Activated CD8-positive, alpha-beta memory T cell treated with anti-CD3 and anti-CD28 coated beads, Interleukin-2, amount 50 U/mL, for 1 hour (primary cell): Measurements from ENCODE around the gene ANKRD26.
"Not testable (repeated sequence)": the region's sequence is repeated elsewhere in the genome, so short reads cannot be mapped to it uniquely, and the experiment has no call there.

Source experiments
- DNase-seq: peaks from one replicate; pipeline ENCODE4 v3.0.0-alpha.2; 2020; ENCODE audit errors: extremely low read depth

ANKRD26 gene

DNA sequence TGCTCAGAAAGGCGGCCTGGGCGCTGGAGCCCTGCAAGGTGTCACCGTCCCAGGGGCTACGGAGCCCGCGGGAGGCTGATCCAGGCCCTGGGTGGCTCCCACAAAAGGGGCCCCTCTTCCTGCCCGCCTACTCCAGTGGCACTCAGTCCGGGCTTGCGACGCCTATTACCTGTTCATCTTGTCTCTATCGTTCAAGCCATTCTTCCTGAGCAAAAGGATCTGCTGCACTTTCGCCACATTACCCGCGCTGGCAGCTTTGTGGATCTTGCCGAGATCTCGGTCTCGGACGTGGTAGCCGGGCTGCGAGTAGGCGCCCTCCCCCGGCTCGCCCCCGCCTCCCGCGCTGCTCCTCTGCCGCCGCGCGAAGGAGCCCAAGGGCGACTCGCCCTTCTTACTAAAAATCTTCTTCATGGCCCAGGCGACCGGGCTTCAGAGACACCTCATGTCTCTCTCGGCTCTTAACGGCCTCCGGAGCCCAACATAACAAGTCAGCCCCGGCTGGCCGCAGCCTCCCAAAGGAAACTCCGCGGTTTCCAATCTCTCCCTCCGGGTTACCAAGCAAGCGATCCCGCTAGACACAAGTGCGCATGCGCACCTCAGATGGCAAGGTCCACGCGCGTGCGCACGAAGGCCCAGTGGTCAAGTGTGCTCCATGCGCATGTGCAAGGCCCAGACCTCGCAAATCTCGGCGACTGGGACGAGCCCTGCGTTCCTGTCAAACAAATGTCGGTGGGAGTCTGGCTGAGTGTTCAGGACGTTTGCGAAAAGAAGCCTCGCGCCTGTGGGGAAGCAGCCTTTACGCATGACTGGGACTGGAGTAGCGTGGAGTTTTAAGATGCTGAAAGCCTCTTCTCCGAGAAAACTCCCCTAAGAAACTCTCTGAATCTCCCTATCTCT is at the start of gene ANKRD26:
Gene ANKRD26, minus strand, starts transcription at position 579 of the 897 bp plus-strand sequence. Its CDS starts 168 bp downstream, at position 411.
- DNase-seq: peak; percentile 94

DNA sequence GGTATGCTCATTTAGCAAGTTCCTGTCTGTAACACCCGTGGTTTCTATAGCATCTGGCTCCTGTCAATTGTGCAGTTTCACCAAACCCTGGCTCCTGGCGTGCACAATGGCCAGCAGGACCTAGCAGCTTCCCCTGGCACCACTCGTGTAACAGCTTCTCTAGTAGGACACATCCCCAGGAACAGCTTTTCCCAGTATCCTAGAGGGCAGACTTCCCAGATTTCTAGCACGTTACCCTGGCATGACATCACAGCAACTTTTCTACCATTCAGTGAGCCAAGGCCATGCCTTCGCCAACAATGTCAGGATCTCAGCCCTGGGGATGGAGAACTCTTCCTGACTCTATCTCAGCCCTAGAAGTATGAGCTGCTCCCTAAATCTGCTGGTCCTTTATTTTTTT is 47.4 kb upstream of the ANKRD26 start:
- no peak for DNase-seq

- no peak for DNase-seq
Observed at GRCh38 chr10:27145937-27146336, 45.6 kb upstream of the ANKRD26 start.

DNA sequence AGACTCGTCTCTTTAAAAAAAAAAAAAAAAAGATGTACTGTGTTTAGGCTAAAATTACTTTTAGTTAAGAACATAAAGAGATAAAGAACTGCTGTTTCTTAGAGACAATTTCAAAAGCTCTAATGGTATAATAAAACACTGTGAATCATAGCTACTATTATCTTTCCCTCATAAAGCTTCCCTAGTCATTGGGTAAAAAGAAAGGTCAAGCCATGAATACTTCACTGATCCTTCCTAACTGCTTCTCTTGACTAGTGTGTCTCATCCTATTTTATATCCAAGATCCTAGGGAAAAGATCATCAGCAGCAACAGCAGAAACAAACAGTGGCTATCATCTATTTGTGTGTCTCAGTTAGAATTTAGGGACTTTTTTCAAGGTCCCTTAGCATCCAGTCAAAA is 43.4 kb upstream of the ANKRD26 start:
- no peak for DNase-seq

DNA sequence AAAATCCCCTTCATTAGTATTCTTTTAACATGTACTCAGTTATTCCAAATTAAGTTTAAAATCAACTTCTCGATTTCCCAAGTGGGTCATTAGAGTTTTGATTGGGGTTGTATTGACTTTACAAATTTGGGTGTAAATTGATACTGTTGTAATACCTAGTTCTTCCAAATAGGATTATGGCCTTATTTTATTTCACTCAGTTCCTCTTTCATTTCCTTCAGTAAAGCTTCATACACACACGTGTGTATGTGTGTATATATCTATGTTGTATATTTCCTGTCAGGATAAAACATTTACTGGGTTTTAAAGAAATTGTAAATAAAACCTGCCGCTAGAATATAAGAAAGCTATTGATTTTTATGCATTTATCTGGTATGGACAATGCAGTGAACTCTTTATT is 38.0 kb upstream of the ANKRD26 start:
- DNase-seq: no peak

DNA sequence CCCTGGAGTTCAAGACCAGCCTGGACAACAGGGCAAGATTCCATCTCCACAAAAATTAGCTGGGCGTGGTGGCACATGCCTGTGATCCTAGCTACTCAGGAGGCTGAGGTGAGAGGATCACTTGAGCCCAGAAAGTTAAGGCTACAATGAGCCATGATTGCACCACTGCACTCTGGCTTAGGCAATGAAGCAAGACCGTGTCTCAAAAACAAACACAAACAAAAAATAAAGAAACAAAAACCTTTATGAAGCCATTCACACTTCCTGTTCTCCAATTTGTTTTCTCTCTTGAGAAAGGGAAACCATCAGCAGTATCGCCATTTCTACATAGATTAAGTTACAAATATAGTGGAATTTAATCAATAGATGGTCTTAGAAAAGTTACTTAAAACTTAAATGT is 34.1 kb upstream of the ANKRD26 start:
- no peak for DNase-seq

- DNase-seq: no peak
Observed at GRCh38 chr10:27108165-27108564, 7.9 kb upstream of the ANKRD26 start.

GRCh38 chr10:27104919-27105318 is 4.6 kb upstream of the ANKRD26 start:
- no peak for DNase-seq

GRCh38 chr10:27100813-27101347 is 586 bp upstream of the ANKRD26 start:
- peak; percentile 12 for DNase-seq

DNA sequence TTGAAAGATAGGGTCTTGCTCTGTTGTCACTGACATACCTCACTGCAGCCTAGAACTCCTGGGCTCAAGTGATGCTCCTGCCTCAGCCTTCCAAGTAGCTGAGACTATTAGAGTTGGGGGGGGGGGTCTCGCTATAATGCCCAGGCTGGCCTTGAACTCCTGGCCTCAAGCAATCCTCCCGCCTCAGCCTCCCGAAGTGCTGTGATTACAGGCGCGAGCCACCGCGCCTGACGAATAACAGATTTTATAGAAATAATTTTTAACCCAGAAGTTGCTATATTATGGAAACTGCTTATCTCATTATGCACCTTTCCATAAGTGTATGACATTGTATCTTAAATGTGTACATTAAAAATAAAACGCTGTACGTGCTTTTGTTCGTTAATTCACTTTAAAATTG is 846 bp downstream of the ANKRD26 start:
- DNase-seq: no peak

DNA sequence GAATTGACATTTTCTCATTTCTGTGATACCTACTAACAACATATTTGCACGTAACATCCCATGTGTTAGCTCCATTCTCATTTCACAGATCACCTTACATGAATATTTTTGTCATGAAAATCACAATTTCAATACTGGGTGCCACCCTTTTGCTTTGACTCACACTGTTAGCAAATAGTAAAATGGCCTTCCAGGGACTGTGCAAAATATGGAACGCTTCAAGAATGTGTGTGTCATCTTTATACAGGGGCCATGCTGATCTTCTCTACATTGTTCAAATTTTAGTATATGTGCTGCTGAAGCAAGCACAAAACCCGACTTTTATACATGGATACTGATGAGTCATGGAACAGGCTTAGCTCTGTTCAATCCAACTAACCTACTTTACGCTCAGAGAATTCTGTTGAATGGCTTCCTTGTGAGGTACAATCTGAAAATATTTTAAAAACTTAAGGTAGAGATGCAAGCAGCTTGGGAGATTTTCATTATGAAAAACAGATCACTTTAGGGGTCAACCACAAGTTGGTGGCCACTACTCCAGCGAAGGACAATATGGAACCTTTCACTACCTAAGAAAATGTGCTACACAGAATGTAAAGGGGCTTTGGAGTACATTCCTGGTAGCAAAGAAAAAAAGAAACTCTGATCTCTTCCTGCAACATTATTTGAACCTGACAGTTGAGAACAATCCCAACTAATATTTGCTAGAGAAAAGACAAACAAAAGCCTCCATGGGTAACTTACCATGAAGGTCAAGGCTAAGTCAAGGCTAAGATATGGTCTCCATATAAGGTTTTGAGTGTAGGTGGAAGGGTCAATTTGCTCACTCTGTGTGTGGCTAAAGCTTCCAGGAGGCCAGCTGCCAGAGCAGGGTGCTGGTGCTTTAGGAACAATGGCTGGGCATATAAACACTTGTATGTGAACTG is 11.9 kb downstream of the ANKRD26 start:
- DNase-seq: no peak

DNA sequence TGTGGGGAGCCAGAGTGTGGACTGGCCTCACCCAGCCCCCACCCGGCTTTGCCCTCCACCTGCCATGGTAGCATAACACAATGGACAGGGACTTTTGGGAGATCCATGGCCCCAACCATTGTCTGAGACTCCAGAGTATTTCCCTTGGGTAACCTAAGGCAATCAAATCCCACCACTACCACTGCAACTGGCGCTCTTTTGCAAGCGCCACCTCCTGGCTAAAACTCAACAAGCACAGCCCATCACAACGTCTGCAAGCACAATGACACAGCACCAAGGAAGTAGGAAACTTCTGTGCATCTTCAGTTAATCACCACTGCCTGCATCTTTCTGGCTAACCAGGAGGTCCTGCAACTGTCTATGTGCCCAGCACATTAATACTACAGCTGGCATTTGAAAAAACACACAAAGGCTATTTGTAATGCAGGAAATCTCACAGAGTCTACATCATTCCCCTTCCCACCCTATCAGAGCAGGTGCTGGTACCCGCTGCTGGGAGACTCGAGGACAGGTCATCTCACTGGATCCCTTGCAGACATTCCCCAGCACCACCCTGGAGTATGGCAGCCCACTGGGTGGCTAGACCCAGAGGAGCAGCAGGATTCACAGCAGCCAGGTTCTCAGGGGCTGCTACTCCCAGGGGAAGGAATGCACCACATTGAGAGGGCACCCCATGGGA is 27.7 kb downstream of the ANKRD26 start:
- DNase-seq: no peak

GRCh38 chr10:27068217-27068891 is 31.9 kb downstream of the ANKRD26 start:
- DNase-seq: no peak

DNA sequence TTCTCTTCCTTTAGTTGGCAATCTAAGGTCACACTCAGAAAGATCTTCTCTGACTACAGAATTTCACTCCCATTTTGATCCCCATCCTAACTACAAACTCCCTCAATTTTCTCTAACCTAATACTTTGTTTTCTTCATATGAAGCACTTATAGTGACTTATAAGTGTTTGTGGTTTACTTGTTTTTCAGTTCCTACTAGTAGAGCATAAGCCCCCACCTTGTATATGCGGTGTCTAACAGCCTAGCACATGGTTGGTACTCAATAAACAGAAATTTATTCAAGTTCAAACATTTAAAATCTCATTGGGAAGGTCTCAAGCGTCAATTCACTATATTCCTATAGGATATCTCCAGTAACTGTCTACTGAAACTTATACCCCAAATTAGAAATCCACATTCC is 35.2 kb downstream of the ANKRD26 start:
- DNase-seq: no peak

DNA sequence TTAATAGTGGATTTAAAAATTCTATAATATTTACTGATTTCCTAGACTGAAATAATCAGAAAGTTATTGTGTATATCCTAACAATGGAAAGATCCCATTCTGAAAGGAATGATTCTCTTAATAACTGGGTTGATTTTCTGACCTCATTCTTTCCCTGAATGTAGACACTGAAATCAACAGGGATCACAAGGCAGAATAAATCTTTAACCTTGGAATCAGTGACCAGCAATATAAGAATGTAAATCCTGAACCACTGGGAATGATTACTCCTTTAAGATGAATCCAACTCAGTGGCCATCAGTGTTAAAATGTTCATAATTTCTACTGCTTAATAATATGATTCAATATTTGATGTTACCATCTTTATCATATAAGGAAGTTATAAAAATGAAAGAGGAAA is 47.6 kb downstream of the ANKRD26 start:
- no peak for DNase-seq

DNA sequence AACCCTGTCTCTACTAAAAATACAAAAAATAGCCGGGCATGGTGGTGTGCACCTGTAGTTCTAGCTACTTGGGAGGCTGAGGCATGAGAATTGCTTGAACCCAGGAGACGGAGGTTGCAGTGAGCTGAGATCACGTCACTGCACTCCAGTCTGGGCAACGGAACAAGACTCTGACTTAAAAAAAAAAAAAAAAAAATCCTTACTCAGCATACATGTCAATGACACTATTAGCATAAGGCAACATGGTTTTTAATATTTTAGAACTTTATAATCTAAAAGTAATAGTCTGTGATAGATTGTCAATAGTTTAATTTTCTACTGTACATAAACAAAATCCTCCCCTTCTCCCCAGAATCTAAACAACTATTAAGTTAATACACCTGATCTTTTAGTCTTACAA is 55.0 kb downstream of the ANKRD26 start:
- DNase-seq: not testable (repeated sequence)

- no peak for DNase-seq
Observed at GRCh38 chr10:27041196-27041595, 59.1 kb downstream of the ANKRD26 start.

DNA sequence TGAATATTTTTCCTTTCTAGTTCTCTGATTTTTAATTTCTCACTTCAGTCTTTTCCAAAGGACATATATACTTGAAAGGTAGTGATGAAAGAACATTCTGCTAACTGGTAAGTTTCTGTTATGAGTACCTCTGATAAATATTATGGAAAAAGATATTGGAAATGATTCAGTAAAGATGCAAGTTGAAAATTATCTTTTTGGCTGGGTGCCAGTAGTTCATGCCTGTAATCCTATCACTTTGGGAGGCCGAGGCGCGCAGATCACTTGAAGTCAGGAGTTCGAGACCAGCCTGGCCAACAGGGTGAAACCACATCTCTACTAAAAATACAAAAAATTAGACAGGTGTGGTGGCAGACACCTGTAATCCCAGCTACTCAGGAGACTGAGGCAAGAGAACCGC is 62.1 kb downstream of the ANKRD26 start:
- DNase-seq: no peak

GRCh38 chr10:27035163-27035562 is 65.1 kb downstream of the ANKRD26 start:
- no peak for DNase-seq

DNA sequence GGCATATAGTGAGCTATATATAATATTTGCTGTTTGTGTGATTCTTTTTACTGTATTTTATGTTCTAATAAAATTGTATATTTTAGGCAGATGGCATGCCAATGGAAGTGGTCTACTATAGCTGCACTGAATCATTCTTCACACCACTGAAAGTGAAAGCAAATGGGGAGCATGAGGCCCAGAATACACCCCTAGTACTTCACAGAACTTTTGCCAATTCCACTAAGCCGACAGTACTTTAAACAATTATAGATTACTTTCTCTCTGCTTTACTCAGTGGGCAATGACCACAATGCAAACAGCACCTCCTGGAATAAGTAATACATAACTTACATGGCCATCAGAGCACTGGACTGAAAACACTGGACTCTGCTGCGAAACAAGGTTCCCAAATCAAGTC is 70.2 kb downstream of the ANKRD26 start:
- DNase-seq: no peak

GRCh38 chr10:27022048-27022447 is 78.2 kb downstream of the ANKRD26 start:
- no peak for DNase-seq
